SK-N-SH treated with all-trans-retinoic acid at 6 μM for 48 hours (cell line): ENCODE results near the gene EEA1.

Experiments
- ATAC-seq: fragments of 200-7000 bp; cut with Tn5 transposase; 3 replicates; pipeline ENCODE4 v1.9.1; 2020; ENCODE audit warnings: mild to moderate bottlenecking, moderate library complexity
- ARNTL ChIP-seq: fragments of 450-650 bp; formaldehyde crosslinking; IDR thresholded peaks from 2 replicates; pipeline ENCODE4 v1.5.0; 2020; ENCODE audit warnings: low read depth, mild to moderate bottlenecking, moderate library complexity, borderline replicate concordance
- BACH2 ChIP-seq: fragments of 250-450 bp; sonication (Bioruptor Pico); IDR thresholded peaks from 2 replicates; pipeline ENCODE4 v1.9.0; 2021; ENCODE audit warnings: mild to moderate bottlenecking, borderline replicate concordance
- CSDC2 ChIP-seq: fragments of 250-450 bp; sonication (Bioruptor Pico); IDR thresholded peaks from 2 replicates; pipeline ENCODE4 v1.5.0; 2020; ENCODE audit warnings: mild to moderate bottlenecking, moderate library complexity
- ISL1 ChIP-seq: fragments of 250-450 bp; sonication (Bioruptor Pico); IDR thresholded peaks from 2 replicates; pipeline ENCODE4 v2.1.2; 2022; ENCODE audit warnings: mild to moderate bottlenecking, moderate library complexity
- OSR1 ChIP-seq: fragments of 250-450 bp; sonication (Bioruptor Pico); IDR thresholded peaks from 2 replicates; pipeline ENCODE4 v1.8.0; 2022; ENCODE audit warnings: moderate library complexity, mild to moderate bottlenecking, inconsistent platforms
- POU6F1 ChIP-seq: fragments of 250-450 bp; sonication (Bioruptor Pico); IDR thresholded peaks from 2 replicates; pipeline ENCODE4 v1.8.0; 2021; ENCODE audit warnings: low read depth, mild to moderate bottlenecking, moderate library complexity, borderline replicate concordance
- RARB ChIP-seq: fragments of 250-450 bp; sonication (Bioruptor Pico); IDR thresholded peaks from 2 replicates; pipeline ENCODE4 v1.8.0; 2021; ENCODE audit warnings: mild to moderate bottlenecking, moderate library complexity
- TCF4 ChIP-seq: fragments of 250-450 bp; sonication (Bioruptor Pico); IDR thresholded peaks from 2 replicates; pipeline ENCODE4 v1.8.0; 2021; ENCODE audit warnings: mild to moderate bottlenecking, moderate library complexity, borderline replicate concordance
- TOX ChIP-seq: fragments of 250-450 bp; sonication (Bioruptor Pico); IDR thresholded peaks from 2 replicates; pipeline ENCODE4 v1.8.0; 2021; ENCODE audit warnings: mild to moderate bottlenecking, moderate library complexity, borderline replicate concordance
- TSHZ2 ChIP-seq: fragments of 250-450 bp; sonication (Bioruptor Pico); IDR thresholded peaks from 2 replicates; pipeline ENCODE4 v1.5.0; 2020; ENCODE audit warnings: mild to moderate bottlenecking, moderate library complexity
- ZC3H10 ChIP-seq: fragments of 250-450 bp; sonication (Bioruptor Pico); IDR thresholded peaks from 2 replicates; pipeline ENCODE4 v1.5.1; 2021; ENCODE audit warnings: mild to moderate bottlenecking, moderate library complexity
- ZFP3 ChIP-seq: fragments of 250-450 bp; sonication (Bioruptor Pico); IDR thresholded peaks from 2 replicates; pipeline ENCODE4 v1.5.0; 2020; ENCODE audit warnings: mild to moderate bottlenecking, moderate library complexity
- ZFP30 ChIP-seq: fragments of 450-650 bp; formaldehyde crosslinking; IDR thresholded peaks from 2 replicates; pipeline ENCODE4 v1.5.0; 2022; ENCODE audit warnings: mild to moderate bottlenecking, moderate library complexity
- ZNF565 ChIP-seq: fragments of 450-650 bp; formaldehyde crosslinking; conservative IDR thresholded peaks from 2 replicates; pipeline ENCODE4 v1.5.0; 2020; ENCODE audit warnings: low read depth, mild to moderate bottlenecking, moderate library complexity
- ZNF8 ChIP-seq: fragments of 450-650 bp; formaldehyde crosslinking; IDR thresholded peaks from 2 replicates; pipeline ENCODE4 v1.5.0; 2020; ENCODE audit warnings: mild to moderate bottlenecking, moderate library complexity
- TF ChIP-seq, protein P1 (sequence below): fragments of 250-450 bp; sonication (Bioruptor Pico); IDR thresholded peaks from 2 replicates; pipeline ENCODE4 v1.8.0; 2020; ENCODE audit warnings: mild to moderate bottlenecking, moderate library complexity, borderline replicate concordance
- TF ChIP-seq, protein P2 (sequence below): fragments of 250-450 bp; sonication (Bioruptor Pico); IDR thresholded peaks from 2 replicates; pipeline ENCODE4 v1.5.1; 2020; ENCODE audit warnings: low read depth, mild to moderate bottlenecking, moderate library complexity

The EEA1 gene

GRCh38 chr12:92814584-92814983 is 114.5 kb downstream of the EEA1 start:
- no peak for ATAC-seq
- no peak for TF ChIP-seq POU6F1
- no peak for TF ChIP-seq CSDC2 (CRISPR knock-in tag)
- no peak for TF ChIP-seq RARB

- TF ChIP-seq ZFP3 (CRISPR knock-in tag) (no peak), ZNF565 (CRISPR knock-in tag) (no peak), ZNF8 (CRISPR knock-in tag) (no peak)
- TF ChIP-seq, protein P1, sequence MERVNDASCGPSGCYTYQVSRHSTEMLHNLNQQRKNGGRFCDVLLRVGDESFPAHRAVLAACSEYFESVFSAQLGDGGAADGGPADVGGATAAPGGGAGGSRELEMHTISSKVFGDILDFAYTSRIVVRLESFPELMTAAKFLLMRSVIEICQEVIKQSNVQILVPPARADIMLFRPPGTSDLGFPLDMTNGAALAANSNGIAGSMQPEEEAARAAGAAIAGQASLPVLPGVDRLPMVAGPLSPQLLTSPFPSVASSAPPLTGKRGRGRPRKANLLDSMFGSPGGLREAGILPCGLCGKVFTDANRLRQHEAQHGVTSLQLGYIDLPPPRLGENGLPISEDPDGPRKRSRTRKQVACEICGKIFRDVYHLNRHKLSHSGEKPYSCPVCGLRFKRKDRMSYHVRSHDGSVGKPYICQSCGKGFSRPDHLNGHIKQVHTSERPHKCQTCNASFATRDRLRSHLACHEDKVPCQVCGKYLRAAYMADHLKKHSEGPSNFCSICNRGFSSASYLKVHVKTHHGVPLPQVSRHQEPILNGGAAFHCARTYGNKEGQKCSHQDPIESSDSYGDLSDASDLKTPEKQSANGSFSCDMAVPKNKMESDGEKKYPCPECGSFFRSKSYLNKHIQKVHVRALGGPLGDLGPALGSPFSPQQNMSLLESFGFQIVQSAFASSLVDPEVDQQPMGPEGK (CRISPR knock-in tag) = no peak
- TF ChIP-seq, protein P2, sequence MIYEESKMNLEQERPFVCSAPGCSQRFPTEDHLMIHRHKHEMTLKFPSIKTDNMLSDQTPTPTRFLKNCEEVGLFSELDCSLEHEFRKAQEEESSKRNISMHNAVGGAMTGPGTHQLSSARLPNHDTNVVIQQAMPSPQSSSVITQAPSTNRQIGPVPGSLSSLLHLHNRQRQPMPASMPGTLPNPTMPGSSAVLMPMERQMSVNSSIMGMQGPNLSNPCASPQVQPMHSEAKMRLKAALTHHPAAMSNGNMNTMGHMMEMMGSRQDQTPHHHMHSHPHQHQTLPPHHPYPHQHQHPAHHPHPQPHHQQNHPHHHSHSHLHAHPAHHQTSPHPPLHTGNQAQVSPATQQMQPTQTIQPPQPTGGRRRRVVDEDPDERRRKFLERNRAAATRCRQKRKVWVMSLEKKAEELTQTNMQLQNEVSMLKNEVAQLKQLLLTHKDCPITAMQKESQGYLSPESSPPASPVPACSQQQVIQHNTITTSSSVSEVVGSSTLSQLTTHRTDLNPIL = no peak
- ATAC-seq = no peak
Observed at GRCh38 chr12:92810370-92810769, 118.7 kb downstream of the EEA1 start.

DNA sequence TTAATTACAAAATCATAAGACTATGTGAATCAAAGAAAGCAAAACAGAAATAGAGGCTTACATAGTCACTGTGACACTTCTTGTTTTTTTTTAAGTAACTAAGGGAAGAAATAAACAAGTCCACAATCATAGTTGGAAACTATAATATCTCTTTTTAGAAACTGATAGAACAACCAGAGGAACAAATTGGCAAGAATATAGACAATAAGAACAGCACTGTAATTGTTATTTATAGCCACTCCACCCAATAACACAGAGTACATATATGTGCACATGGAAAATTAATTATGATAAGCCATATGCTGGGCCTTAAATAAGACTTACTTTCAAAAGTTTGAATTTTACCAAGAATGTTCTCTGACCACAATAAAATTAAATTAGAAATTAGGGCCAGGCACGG is 125.2 kb downstream of the EEA1 start:
- TF ChIP-seq, protein P2 = no peak
- TF ChIP-seq ARNTL (CRISPR knock-in tag) = no peak
- TF ChIP-seq ISL1 (CRISPR knock-in tag) = no peak
- no peak for TF ChIP-seq TCF4 (CRISPR knock-in tag)
- TF ChIP-seq ZNF8 (CRISPR knock-in tag) = no peak
- no peak for TF ChIP-seq OSR1
- ATAC-seq = no peak

DNA sequence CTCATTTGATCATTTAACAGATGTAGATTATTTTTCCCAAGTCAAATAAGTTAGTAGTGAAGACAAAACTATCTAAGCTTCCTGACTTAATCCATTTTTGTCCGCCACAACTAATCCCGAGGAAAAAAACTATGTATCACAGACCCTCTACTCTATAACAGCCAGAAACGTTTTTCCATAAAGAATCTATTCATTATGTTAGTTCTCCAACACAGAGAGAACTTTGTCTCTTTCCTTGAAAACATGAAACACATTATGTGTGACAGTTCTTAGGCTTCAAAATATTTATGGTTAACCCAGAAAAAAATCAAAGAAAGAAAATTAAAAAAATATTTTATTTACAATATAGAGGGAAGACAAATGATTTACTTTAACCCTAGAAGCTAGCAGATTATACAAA is 126.2 kb downstream of the EEA1 start:
- ATAC-seq = no peak
- no peak for TF ChIP-seq BACH2
- no peak for TF ChIP-seq ZNF8 (CRISPR knock-in tag)
- TF ChIP-seq, protein P2 = no peak
- TF ChIP-seq TSHZ2 (CRISPR knock-in tag) = no peak
- no peak for TF ChIP-seq ZFP30 (CRISPR knock-in tag)
- TF ChIP-seq OSR1 = no peak
- no peak for TF ChIP-seq ARNTL (CRISPR knock-in tag)
- TF ChIP-seq CSDC2 (CRISPR knock-in tag) = no peak
- no peak for TF ChIP-seq TOX

DNA sequence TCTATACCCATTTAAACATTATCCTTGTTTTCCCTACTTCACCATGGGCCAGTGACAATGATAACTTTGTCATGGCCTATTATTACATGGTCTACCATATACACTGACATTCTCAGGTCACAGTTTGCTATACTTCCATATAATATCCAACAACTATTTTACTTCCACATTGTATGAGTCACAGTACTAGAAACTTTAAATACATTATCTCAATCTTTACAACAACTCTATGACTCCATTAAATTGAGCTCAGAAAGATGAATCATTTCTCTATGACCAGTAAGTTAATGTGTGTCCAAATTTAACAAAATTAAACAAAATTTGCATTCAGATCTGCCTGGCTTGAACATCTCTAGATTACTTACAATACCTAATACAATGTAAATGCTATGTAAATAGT is 132.4 kb downstream of the EEA1 start:
- no peak for TF ChIP-seq ZFP30 (CRISPR knock-in tag)
- no peak for TF ChIP-seq ZC3H10 (CRISPR knock-in tag)
- no peak for TF ChIP-seq TCF4 (CRISPR knock-in tag)
- no peak for ATAC-seq
